CD4-positive, alpha-beta T cell treated with Interleukin-2 at 100 ng/mL for 4 hours (primary cell): Measurements from ENCODE around the gene TWNK.

Source experiments
- DNase-seq: peaks from one replicate; pipeline ENCODE4 v3.0.0-alpha.2; 2020; ENCODE audit warnings: low spot score

TWNK gene

GRCh38 chr10:101011517-101012423 lies 24.4 kb downstream of the TWNK start:
- DNase-seq, result no peak

- peak; percentile 84 for DNase-seq
These were observed 25.4 kb downstream of the TWNK start for GRCh38 chr10:101012525-101013364.

GRCh38 chr10:101013365-101013825 lies 26.1 kb downstream of the TWNK start:
- no peak for DNase-seq

- DNase-seq, result peak; percentile 77
These were observed 27.0 kb downstream of the TWNK start for GRCh38 chr10:101014230-101014884.

- DNase-seq, result no peak
These were observed 27.7 kb downstream of the TWNK start for GRCh38 chr10:101014966-101015581.

- no peak for DNase-seq
These were observed 28.2 kb downstream of the TWNK start for GRCh38 chr10:101015582-101015973.

- DNase-seq, result no peak
These were observed 29.5 kb downstream of the TWNK start for GRCh38 chr10:101016814-101017213.

GRCh38 chr10:101018118-101018599 lies 30.8 kb downstream of the TWNK start:
- DNase-seq, result no peak

GRCh38 chr10:101018600-101019439 lies 31.5 kb downstream of the TWNK start:
- peak; percentile 72 for DNase-seq

GRCh38 chr10:101019440-101019703 lies 32.0 kb downstream of the TWNK start:
- DNase-seq, result no peak

- DNase-seq, result no peak
These were observed 33.2 kb downstream of the TWNK start for GRCh38 chr10:101020427-101021075.

- no peak for DNase-seq
These were observed 33.9 kb downstream of the TWNK start for GRCh38 chr10:101021239-101021638.

- no peak for DNase-seq
These were observed 34.4 kb downstream of the TWNK start for GRCh38 chr10:101021692-101022251.

- DNase-seq, result no peak
These were observed 35.8 kb downstream of the TWNK start for GRCh38 chr10:101022967-101023705.

GRCh38 chr10:101027106-101027720 lies 39.9 kb downstream of the TWNK start:
- no peak for DNase-seq

- DNase-seq, result no peak
These were observed 41.3 kb downstream of the TWNK start for GRCh38 chr10:101028446-101029337.

GRCh38 chr10:101029520-101030295 lies 42.4 kb downstream of the TWNK start:
- DNase-seq, result no peak
